MCF 10A (cell line): ENCODE measurements around the gene GPN2. TPM values are rescaled to one million over a fixed set of nuclear protein-coding genes. Genes with fewer than 3 reads are reported as not detected.
A peak's percentile ranks its signal among the peaks of the same experiment; 100 is the strongest.

Experiments
- BruUV-seq: library from RNA; stranded (reverse); fragments of 400-500 nt; replicated peaks from 2 replicates; lab custom pipeline; 2021; lab: Mats Ljungman, UMichigan
- CTCF ChIA-PET: fragments of 300-600 bp; sonication (Branson Sonifier 250); formaldehyde crosslinking; extraction: SDS; loops from one replicate; lab custom pipeline; 2021; ENCODE audit warnings: antibody characterized with exemption, inconsistent platforms; lab: Yijun Ruan, JAX
- POLR2A ChIA-PET: fragments of 300-600, 350-650 bp; sonication (Branson Sonifier 250); formaldehyde crosslinking; extraction: SDS; loops from one replicate; lab custom pipeline; 2020; ENCODE audit warnings: antibody characterized with exemption, inconsistent platforms; lab: Yijun Ruan, JAX
- DNase-seq: peaks from one replicate; pipeline ENCODE4 v3.0.0-alpha.2; 2018; ENCODE audit not compliant: unreplicated experiment
- H3K27ac Mint-ChIP-seq: one replicate; pipeline ENCODE4 v1.8.0; 2022; ENCODE audit warnings: mild to moderate bottlenecking, low read depth, mixed read lengths; ENCODE audit not compliant: unreplicated experiment
- H3K27me3 Mint-ChIP-seq: one replicate; pipeline ENCODE4 v1.8.0; 2022; ENCODE audit warnings: mixed read lengths; ENCODE audit not compliant: insufficient read depth, unreplicated experiment
- H3K36me3 Mint-ChIP-seq: one replicate; pipeline ENCODE4 v1.8.0; 2022; ENCODE audit warnings: mild to moderate bottlenecking, moderate library complexity, mixed read lengths; ENCODE audit not compliant: insufficient read depth, unreplicated experiment
- H3K4me1 Mint-ChIP-seq: one replicate; pipeline ENCODE4 v1.8.0; 2022; ENCODE audit warnings: mixed read lengths; ENCODE audit not compliant: insufficient read depth, unreplicated experiment
- H3K4me3 Mint-ChIP-seq: one replicate; pipeline ENCODE4 v1.8.0; 2022; ENCODE audit warnings: mild to moderate bottlenecking, moderate library complexity, mixed read lengths; ENCODE audit not compliant: unreplicated experiment
- H3K9me3 Mint-ChIP-seq: one replicate; pipeline ENCODE4 v1.8.0; 2022; ENCODE audit warnings: mixed read lengths; ENCODE audit not compliant: unreplicated experiment
- intact Hi-C: fragments of 100-400 bp; cut with micrococcal nuclease; formaldehyde crosslinking; loops from 2 replicates; pipeline ENCODE4 v1.14.1; 2022
- total RNA-seq: library from RNA; stranded (reverse); gene quantifications from 2 replicates; pipeline ENCODE4 v1.2.3, GENCODE V29; 2022
- TF ChIP-seq, protein P1 (sequence below): fragments of 200-600 bp; IDR thresholded peaks from one replicate; pipeline ENCODE4 v1.8.0; 2022; ENCODE audit warnings: antibody characterized with exemption, mild to moderate bottlenecking; ENCODE audit not compliant: unreplicated experiment

Gene GPN2
- total RNA-seq, 1 experiment from 2014 or later = 39.7 TPM

DNA sequence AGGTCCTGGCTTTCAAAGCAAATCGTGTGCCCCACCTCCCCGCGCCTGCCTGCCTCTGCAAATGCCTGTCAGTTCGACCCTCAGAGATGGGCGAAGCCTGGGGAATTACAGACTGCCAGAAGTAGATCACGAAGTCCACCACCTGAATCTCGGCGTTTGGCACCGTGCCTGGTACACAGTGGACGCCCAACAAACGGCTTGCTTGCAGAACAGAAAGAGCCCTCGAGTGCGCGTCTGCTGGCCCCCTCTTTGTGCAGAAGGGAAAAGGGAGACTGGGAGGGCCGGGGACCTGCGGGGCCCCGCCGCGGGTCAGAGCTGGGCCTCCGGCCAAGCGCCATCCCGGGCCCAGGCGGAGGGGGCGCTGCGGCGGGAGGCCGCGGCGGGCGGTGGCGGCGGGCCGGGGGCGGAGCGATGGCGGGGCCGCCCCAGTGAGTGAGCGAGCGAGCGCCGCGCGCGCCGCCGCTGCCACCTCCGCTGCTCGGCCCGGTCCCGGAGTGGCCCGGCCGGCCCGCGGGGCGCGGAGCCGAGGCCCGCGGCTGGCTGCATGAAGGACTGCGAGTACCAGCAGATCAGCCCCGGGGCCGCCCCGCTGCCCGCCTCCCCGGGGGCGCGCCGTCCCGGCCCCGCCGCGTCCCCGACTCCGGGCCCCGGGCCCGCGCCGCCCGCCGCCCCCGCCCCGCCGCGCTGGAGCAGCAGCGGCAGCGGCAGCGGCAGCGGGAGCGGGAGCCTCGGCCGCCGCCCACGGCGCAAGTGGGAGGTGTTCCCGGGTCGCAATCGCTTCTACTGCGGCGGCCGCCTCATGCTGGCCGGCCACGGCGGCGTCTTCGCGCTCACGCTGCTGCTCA, 63.6 kb downstream of the GPN2 start, which contains the start of gene ZDHHC18:
TSS of gene ZDHHC18 (plus strand) at position 428 of the 845 bp plus-strand sequence. CDS start at position 545, 117 bp downstream.
- Mint-ChIP-seq H3K27me3 (no peaks in the 10 kb centered on the region), H3K36me3 (no peaks in the 10 kb centered on the region), H3K9me3 (no peaks in the 10 kb centered on the region), H3K4me3 (peak within 1 kb of the TSS; percentile 83), H3K4me1 (peaks cover 20% of the 10 kb centered on the region), H3K27ac (peak within 1 kb of the TSS; percentile 86)
- peak; percentile 56 for DNase-seq
- TF ChIP-seq, protein P1, sequence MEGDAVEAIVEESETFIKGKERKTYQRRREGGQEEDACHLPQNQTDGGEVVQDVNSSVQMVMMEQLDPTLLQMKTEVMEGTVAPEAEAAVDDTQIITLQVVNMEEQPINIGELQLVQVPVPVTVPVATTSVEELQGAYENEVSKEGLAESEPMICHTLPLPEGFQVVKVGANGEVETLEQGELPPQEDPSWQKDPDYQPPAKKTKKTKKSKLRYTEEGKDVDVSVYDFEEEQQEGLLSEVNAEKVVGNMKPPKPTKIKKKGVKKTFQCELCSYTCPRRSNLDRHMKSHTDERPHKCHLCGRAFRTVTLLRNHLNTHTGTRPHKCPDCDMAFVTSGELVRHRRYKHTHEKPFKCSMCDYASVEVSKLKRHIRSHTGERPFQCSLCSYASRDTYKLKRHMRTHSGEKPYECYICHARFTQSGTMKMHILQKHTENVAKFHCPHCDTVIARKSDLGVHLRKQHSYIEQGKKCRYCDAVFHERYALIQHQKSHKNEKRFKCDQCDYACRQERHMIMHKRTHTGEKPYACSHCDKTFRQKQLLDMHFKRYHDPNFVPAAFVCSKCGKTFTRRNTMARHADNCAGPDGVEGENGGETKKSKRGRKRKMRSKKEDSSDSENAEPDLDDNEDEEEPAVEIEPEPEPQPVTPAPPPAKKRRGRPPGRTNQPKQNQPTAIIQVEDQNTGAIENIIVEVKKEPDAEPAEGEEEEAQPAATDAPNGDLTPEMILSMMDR = peak; percentile 69
- POLR2A ChIA-PET = interaction anchor here (0.6 to 1.9 kb wide), 9 partner anchors 15 to 186 kb away, joined by 3 to 12 read pairs (median 3); partner anchors contain the start of genes GPATCH3, GPN2 and TENT5B
- BruUV-seq = no TSS peak
- intact Hi-C loops = no loop called here
- CTCF ChIA-PET = interaction anchor here (0.7 to 1.2 kb wide), 3 partner anchors 9 to 218 kb away, joined by 3 read pairs; no protein-coding TSS in a partner anchor

Other genes starting within 250 kb of the GPN2 start
- 54.2 and 56.9 TPM in 2 replicates for gene ARID1A, start 194.3 kb downstream of the GPN2 start, total RNA-seq
- gene PIGV, start 102.3 kb downstream of the GPN2 start, total RNA-seq = 13.3 and 14.7 TPM in 2 replicates
- gene ZDHHC18, start 63.6 kb downstream of the GPN2 start, total RNA-seq = 14.0 and 15.5 TPM in 2 replicates
- gene SFN, start 27.1 kb downstream of the GPN2 start, total RNA-seq = 270 and 337 TPM in 2 replicates
- gene GPATCH3, start 10.2 kb upstream of the GPN2 start, total RNA-seq = 9.9 and 14.1 TPM in 2 replicates
- not detected in 2 replicates for gene NR0B2, start 23.7 kb upstream of the GPN2 start, total RNA-seq
- gene NUDC, start 31.5 kb upstream of the GPN2 start, total RNA-seq = 96.8 and 106 TPM in 2 replicates
- gene KDF1, start 70.2 kb upstream of the GPN2 start, total RNA-seq = 5.1 and 8.8 TPM in 2 replicates
- 56.3 and 59.2 TPM in 2 replicates for gene TRNP1, start 103.4 kb upstream of the GPN2 start, total RNA-seq
- gene TENT5B, start 122.6 kb upstream of the GPN2 start, total RNA-seq = 27.8 and 33.7 TPM in 2 replicates